Measurements from ENCODE around the gene COL4A1.

DNA sequence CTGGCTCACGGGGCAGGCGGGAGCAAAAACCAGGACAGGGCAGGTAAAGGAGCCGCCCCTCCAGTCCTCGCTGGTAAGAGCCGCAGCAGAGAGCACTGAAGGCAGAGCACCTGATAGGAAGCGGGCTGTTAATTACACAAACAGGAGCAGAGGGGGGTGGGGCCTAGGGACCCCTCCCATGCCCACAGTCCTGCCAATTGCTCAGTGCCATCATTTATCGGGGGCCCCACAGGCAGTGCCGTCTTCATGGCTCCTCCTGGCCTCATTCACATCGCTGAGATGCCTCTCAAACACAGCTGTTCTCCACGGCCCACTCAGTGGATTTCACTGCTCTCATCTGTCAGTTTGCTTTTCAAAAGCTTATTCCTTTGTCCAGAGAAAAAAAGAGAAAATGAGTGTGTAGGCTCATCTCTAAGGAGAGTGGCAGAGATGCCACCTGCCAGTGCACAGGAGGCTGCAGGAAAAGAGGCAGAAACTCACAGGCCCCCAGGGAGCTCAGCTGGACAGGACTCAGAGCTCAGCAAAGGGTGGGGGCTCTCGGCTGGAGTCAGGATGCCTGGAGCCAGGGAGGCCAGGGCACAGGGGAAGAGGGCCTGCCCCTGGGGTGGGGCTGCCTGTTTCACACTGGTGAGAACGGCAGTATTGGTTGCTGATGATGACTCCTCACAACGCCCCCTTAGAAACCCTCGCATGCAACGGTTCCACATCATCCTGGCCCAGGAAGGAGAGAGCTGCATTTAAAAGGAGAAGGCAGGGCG is 174.6 kb downstream of the COL4A1 start:
- TF ChIP-seq CREB1 (IDR thresholded peaks at IDR 0.05; ENCODE audit: low read depth) (no peak), CEBPB (IDR thresholded peaks at IDR 0.05) (no peak), TAF1 (IDR thresholded peaks at IDR 0.05; ENCODE audit: low read depth) (no peak), EP300 (IDR thresholded peaks at IDR 0.05; ENCODE audit: borderline replicate concordance) (no peak)
- TF ChIP-seq, protein P1, sequence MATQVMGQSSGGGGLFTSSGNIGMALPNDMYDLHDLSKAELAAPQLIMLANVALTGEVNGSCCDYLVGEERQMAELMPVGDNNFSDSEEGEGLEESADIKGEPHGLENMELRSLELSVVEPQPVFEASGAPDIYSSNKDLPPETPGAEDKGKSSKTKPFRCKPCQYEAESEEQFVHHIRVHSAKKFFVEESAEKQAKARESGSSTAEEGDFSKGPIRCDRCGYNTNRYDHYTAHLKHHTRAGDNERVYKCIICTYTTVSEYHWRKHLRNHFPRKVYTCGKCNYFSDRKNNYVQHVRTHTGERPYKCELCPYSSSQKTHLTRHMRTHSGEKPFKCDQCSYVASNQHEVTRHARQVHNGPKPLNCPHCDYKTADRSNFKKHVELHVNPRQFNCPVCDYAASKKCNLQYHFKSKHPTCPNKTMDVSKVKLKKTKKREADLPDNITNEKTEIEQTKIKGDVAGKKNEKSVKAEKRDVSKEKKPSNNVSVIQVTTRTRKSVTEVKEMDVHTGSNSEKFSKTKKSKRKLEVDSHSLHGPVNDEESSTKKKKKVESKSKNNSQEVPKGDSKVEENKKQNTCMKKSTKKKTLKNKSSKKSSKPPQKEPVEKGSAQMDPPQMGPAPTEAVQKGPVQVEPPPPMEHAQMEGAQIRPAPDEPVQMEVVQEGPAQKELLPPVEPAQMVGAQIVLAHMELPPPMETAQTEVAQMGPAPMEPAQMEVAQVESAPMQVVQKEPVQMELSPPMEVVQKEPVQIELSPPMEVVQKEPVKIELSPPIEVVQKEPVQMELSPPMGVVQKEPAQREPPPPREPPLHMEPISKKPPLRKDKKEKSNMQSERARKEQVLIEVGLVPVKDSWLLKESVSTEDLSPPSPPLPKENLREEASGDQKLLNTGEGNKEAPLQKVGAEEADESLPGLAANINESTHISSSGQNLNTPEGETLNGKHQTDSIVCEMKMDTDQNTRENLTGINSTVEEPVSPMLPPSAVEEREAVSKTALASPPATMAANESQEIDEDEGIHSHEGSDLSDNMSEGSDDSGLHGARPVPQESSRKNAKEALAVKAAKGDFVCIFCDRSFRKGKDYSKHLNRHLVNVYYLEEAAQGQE (IDR thresholded peaks at IDR 0.05; ENCODE audit: low read depth): no peak

Data from Ishikawa (cell line).